A673 (cell line): ENCODE measurements around the gene NCAM2. TPM values are rescaled to one million over a fixed set of nuclear protein-coding genes. Genes with fewer than 3 reads are reported as not detected.

Experiments
- BruUV-seq: library from RNA; stranded (reverse); fragments of 400-500 nt; replicated peaks from 2 replicates; lab custom pipeline; 2021; lab: Mats Ljungman, UMichigan
- CTCF ChIA-PET: fragments of 300-600 bp; sonication (Branson Sonifier 250); formaldehyde crosslinking; loops from one replicate; lab custom pipeline; 2022; ENCODE audit warnings: antibody characterized with exemption; lab: Charles Lee
- POLR2A ChIA-PET: fragments of 300-600 bp; sonication (Branson Sonifier 250); formaldehyde crosslinking; loops from one replicate; lab custom pipeline; 2022; ENCODE audit warnings: antibody characterized with exemption; ENCODE audit not compliant: low non-redundant PET; lab: Charles Lee
- DNase-seq: peaks from one replicate; pipeline ENCODE4 v3.0.0-alpha.2; 2015; ENCODE audit warnings: low spot score
- H3K27ac ChIP-seq: fragments of 200-600 bp; sonication (generic); 2 replicates; pipeline ENCODE4 v1.5.1; 2016; ENCODE audit warnings: mixed run types, low read depth, mild to moderate bottlenecking, mixed read lengths, antibody characterized with exemption, low read length; ENCODE audit not compliant: poor library complexity, severe bottlenecking
- H3K27me3 ChIP-seq: fragments of 200-600 bp; sonication (generic); replicated peaks from 2 replicates; pipeline ENCODE4 v1.6.1; 2017; ENCODE audit warnings: mixed run types, low read depth, mild to moderate bottlenecking, mixed read lengths, antibody characterized with exemption, low read length; ENCODE audit not compliant: insufficient read depth, poor library complexity
- H3K36me3 ChIP-seq: fragments of 200-600 bp; sonication (generic); 2 replicates; pipeline ENCODE4 v1.6.1; 2016; ENCODE audit warnings: mixed run types, mild to moderate bottlenecking, mixed read lengths, antibody characterized with exemption, low read length; ENCODE audit not compliant: insufficient read depth, poor library complexity, severe bottlenecking
- H3K4me1 ChIP-seq: fragments of 200-600 bp; sonication (generic); 2 replicates; pipeline ENCODE4 v1.6.1; 2017; ENCODE audit warnings: mixed run types, mild to moderate bottlenecking, mixed read lengths, antibody characterized with exemption, low read length; ENCODE audit not compliant: insufficient read depth, poor library complexity, severe bottlenecking
- H3K4me3 ChIP-seq: fragments of 200-600 bp; sonication (generic); 2 replicates; pipeline ENCODE4 v1.5.1; 2016; ENCODE audit warnings: low read depth, mixed run types, mild to moderate bottlenecking, mixed read lengths, low read length; ENCODE audit not compliant: poor library complexity, severe bottlenecking
- H3K9me3 ChIP-seq: fragments of 200-600 bp; sonication (generic); 2 replicates; pipeline ENCODE4 v1.6.1; 2016; ENCODE audit warnings: mixed run types, low read depth, mild to moderate bottlenecking, mixed read lengths, antibody characterized with exemption, low read length; ENCODE audit not compliant: poor library complexity, severe bottlenecking
- CTCF ChIP-seq: fragments of 300-800, 200-600 bp; sonication (generic); conservative IDR thresholded peaks from 2 replicates; pipeline ENCODE4 v1.5.1; 2017; ENCODE audit warnings: low read depth, mild to moderate bottlenecking, antibody characterized with exemption, low read length, moderate library complexity, mixed read lengths
- EZH2 ChIP-seq: fragments of 200-600 bp; sonication (generic); IDR thresholded peaks from 2 replicates; pipeline ENCODE4 v1.6.1; 2017; ENCODE audit warnings: borderline replicate concordance, low read depth, mild to moderate bottlenecking, mixed read lengths, antibody characterized with exemption, low read length; ENCODE audit not compliant: poor library complexity, severe bottlenecking
- intact Hi-C: fragments of 100-400 bp; cut with micrococcal nuclease; formaldehyde crosslinking; loops from one replicate; pipeline ENCODE4 v1.10.0; 2022; ENCODE audit not compliant: unreplicated experiment
- total RNA-seq: library from RNA; stranded (reverse); gene quantifications from 2 replicates; pipeline ENCODE4 v1.2.3, GENCODE V29; 2021

The NCAM2 gene
- total RNA-seq, 1 experiment from 2014 or later: 38.2 TPM

GRCh38 chr21:21238629-21239400 is 240.6 kb downstream of the NCAM2 start:
- intact Hi-C loops: no loop called here
- no peak overlapping the region for H3K4me3 ChIP-seq
- DNase-seq: no peak
- no peak overlapping the region for H3K27ac ChIP-seq
- TF ChIP-seq CTCF (no peak), EZH2 (no peak)
- CTCF ChIA-PET: interaction anchor here (0.7 kb wide), 1 partner anchor 1552 kb away, joined by 6 read pairs; no protein-coding TSS in a partner anchor
- H3K4me1 ChIP-seq: peaks cover 32% of the 10 kb centered on the region
- H3K36me3 ChIP-seq: no peaks in the 10 kb centered on the region
- no TSS peak for BruUV-seq
- H3K27me3 ChIP-seq: no peaks in the 10 kb centered on the region
- POLR2A ChIA-PET: no interaction called here
- H3K9me3 ChIP-seq: no peaks in the 10 kb centered on the region

GRCh38 chr21:21241391-21241790 is 243.2 kb downstream of the NCAM2 start:
- Histone ChIP-seq H3K27me3 (no peaks in the 10 kb centered on the region), H3K4me1 (peaks cover 13% of the 10 kb centered on the region), H3K9me3 (no peaks in the 10 kb centered on the region), H3K4me3 (no peak overlapping the region), H3K27ac (no peak overlapping the region), H3K36me3 (no peaks in the 10 kb centered on the region)
- intact Hi-C loops: no loop called here
- ChIA-PET POLR2A (no interaction called here), CTCF (no interaction called here)
- TF ChIP-seq CTCF (no peak), EZH2 (no peak)
- BruUV-seq: no TSS peak
- no peak for DNase-seq

DNA sequence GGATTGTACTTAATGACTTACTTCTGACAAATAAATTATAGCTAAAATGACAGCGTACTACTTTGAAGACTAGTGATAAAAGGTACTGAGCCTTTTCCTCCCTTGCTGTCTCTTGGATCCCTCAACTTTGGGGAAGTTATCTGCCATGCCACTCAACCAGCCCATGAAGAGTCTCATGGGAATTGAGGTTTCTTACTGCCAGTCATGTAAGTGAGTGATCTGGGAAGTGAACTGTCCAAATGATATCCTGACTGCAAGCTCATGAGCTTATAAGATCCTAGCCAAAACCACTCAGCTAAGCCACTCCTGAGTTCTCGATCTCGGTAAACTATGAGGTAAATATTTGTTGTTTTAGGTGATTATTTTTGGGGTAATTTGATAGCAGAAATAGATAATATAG is 247.8 kb downstream of the NCAM2 start:
- no peaks in the 10 kb centered on the region for H3K9me3 ChIP-seq
- no peak for DNase-seq
- H3K4me3 ChIP-seq: no peak overlapping the region
- ChIA-PET POLR2A (interaction anchor here (0.6 kb wide), 1 partner anchor 81 kb away, joined by 16 read pairs; no protein-coding TSS in a partner anchor), CTCF (no interaction called here)
- BruUV-seq: no TSS peak
- no peaks in the 10 kb centered on the region for H3K27me3 ChIP-seq
- intact Hi-C loops: no loop called here
- no peaks in the 10 kb centered on the region for H3K4me1 ChIP-seq
- TF ChIP-seq EZH2 (no peak), CTCF (no peak)
- H3K27ac ChIP-seq: no peak overlapping the region
- H3K36me3 ChIP-seq: no peaks in the 10 kb centered on the region
